A673 (cell line): Measurements from ENCODE around the gene H19.

Experiments used
- EZH2 ChIP-seq: fragments of 200-600 bp; sonication (generic); IDR thresholded peaks from 2 replicates; pipeline ENCODE4 v1.6.1; 2017; ENCODE audit warnings: borderline replicate concordance, low read depth, mild to moderate bottlenecking, mixed read lengths, antibody characterized with exemption, low read length; ENCODE audit not compliant: poor library complexity, severe bottlenecking
- TF ChIP-seq, protein P1 (sequence below): fragments of 300-800, 200-600 bp; sonication (generic); conservative IDR thresholded peaks from 2 replicates; pipeline ENCODE4 v1.5.1; 2017; ENCODE audit warnings: low read depth, mild to moderate bottlenecking, antibody characterized with exemption, low read length, moderate library complexity, mixed read lengths

- TF ChIP-seq, protein P1, sequence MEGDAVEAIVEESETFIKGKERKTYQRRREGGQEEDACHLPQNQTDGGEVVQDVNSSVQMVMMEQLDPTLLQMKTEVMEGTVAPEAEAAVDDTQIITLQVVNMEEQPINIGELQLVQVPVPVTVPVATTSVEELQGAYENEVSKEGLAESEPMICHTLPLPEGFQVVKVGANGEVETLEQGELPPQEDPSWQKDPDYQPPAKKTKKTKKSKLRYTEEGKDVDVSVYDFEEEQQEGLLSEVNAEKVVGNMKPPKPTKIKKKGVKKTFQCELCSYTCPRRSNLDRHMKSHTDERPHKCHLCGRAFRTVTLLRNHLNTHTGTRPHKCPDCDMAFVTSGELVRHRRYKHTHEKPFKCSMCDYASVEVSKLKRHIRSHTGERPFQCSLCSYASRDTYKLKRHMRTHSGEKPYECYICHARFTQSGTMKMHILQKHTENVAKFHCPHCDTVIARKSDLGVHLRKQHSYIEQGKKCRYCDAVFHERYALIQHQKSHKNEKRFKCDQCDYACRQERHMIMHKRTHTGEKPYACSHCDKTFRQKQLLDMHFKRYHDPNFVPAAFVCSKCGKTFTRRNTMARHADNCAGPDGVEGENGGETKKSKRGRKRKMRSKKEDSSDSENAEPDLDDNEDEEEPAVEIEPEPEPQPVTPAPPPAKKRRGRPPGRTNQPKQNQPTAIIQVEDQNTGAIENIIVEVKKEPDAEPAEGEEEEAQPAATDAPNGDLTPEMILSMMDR = no peak
- TF ChIP-seq EZH2 = no peak
These were observed 3.5 kb downstream of the H19 start for GRCh38 chr11:1994121-1994520.
